ENCODE data around the gene CD40.
"Not testable (repeated sequence)": the region's sequence is repeated elsewhere in the genome, so short reads cannot be mapped to it uniquely, and the experiment has no call there.

Gene CD40

GRCh38 chr20:46099491-46100287 lies 18.4 kb upstream of the CD40 start:
- no peak for DNase-seq

GRCh38 chr20:46100444-46100843 lies 17.7 kb upstream of the CD40 start:
- not testable (repeated sequence) for DNase-seq

GRCh38 chr20:46100988-46101387 lies 17.1 kb upstream of the CD40 start:
- no peak for DNase-seq

- DNase-seq: no peak
These were observed 16.2 kb upstream of the CD40 start for GRCh38 chr20:46101957-46102356.

- DNase-seq: no peak
These were observed 15.2 kb upstream of the CD40 start for GRCh38 chr20:46102940-46103339.

- no peak for DNase-seq
These were observed 13.9 kb upstream of the CD40 start for GRCh38 chr20:46104262-46104661.

- no peak for DNase-seq
These were observed 11.1 kb upstream of the CD40 start for GRCh38 chr20:46107061-46107460.

- no peak for DNase-seq
These were observed 9.7 kb upstream of the CD40 start for GRCh38 chr20:46108435-46108841.

GRCh38 chr20:46108976-46109375 lies 9.1 kb upstream of the CD40 start:
- no peak for DNase-seq

GRCh38 chr20:46111028-46111835 lies 6.9 kb upstream of the CD40 start:
- no peak for DNase-seq

- DNase-seq: no peak
These were observed 6.3 kb upstream of the CD40 start for GRCh38 chr20:46111836-46112212.

- DNase-seq: no peak
These were observed 5.5 kb upstream of the CD40 start for GRCh38 chr20:46112430-46113112.

- DNase-seq: no peak
These were observed 5.0 kb upstream of the CD40 start for GRCh38 chr20:46113113-46113470.

GRCh38 chr20:46114449-46114848 lies 3.7 kb upstream of the CD40 start:
- DNase-seq: no peak

GRCh38 chr20:46118481-46119020 lies 437 bp downstream of the CD40 start:
- DNase-seq: no peak

GRCh38 chr20:46119028-46119546 lies 973 bp downstream of the CD40 start:
- no peak for DNase-seq

GRCh38 chr20:46119547-46119946 lies 1.4 kb downstream of the CD40 start:
- DNase-seq: no peak

GRCh38 chr20:46120136-46120535 lies 2.0 kb downstream of the CD40 start:
- DNase-seq: no peak

GRCh38 chr20:46121184-46121930 lies 3.2 kb downstream of the CD40 start:
- no peak for DNase-seq

- DNase-seq: no peak
These were observed 4.0 kb downstream of the CD40 start for GRCh38 chr20:46122071-46122470.

- DNase-seq: no peak
These were observed 4.7 kb downstream of the CD40 start for GRCh38 chr20:46122516-46123481.

Measured in GOT3 (cell line).